Endodermal cell (in vitro differentiated cells): ENCODE data around the gene NTN4. TPM values are rescaled to one million over a fixed set of nuclear protein-coding genes. Genes with fewer than 3 reads are reported as not detected.

Experiments
- DNase-seq: peaks from one replicate; pipeline ENCODE4 v3.0.0-alpha.2; 2017
- H3K27ac ChIP-seq: 2 replicates; pipeline ENCODE4 v1.5.1; 2013; ENCODE audit warnings: mild to moderate bottlenecking, low read depth, low read length, moderate library complexity
- H3K27me3 ChIP-seq: 2 replicates; pipeline ENCODE4 v1.6.1; 2013; ENCODE audit warnings: mild to moderate bottlenecking, low read length, moderate library complexity; ENCODE audit not compliant: insufficient read depth, control insufficient read depth, poor library complexity, severe bottlenecking
- H3K36me3 ChIP-seq: 2 replicates; pipeline ENCODE4 v1.7.0; 2013; ENCODE audit warnings: mild to moderate bottlenecking, low read length, moderate library complexity; ENCODE audit not compliant: control insufficient read depth, insufficient read depth
- H3K4me1 ChIP-seq: one replicate; pipeline ENCODE4 v1.7.0; 2013; ENCODE audit warnings: low read length; ENCODE audit not compliant: control insufficient read depth, insufficient read depth
- H3K4me3 ChIP-seq: 2 replicates; pipeline ENCODE4 v1.5.1; 2013; ENCODE audit warnings: mild to moderate bottlenecking, low read length, moderate library complexity
- H3K9ac ChIP-seq: 2 replicates; pipeline ENCODE4 v1.6.1; 2013; ENCODE audit warnings: mild to moderate bottlenecking, low read length, moderate library complexity; ENCODE audit not compliant: poor library complexity, severe bottlenecking; ENCODE audit errors: extremely low read depth
- H3K9me3 ChIP-seq: 2 replicates; pipeline ENCODE4 v1.6.1; 2013; ENCODE audit warnings: mild to moderate bottlenecking, low read length, moderate library complexity; ENCODE audit not compliant: control insufficient read depth
- H3K27ac Mint-ChIP-seq: 2 replicates; pipeline ENCODE4 v1.8.0; 2020; ENCODE audit warnings: mixed read lengths
- H3K27me3 Mint-ChIP-seq: 2 replicates; pipeline ENCODE4 v1.8.0; 2021; ENCODE audit warnings: mild to moderate bottlenecking, mixed read lengths; ENCODE audit not compliant: insufficient read depth
- H3K36me3 Mint-ChIP-seq: 2 replicates; pipeline ENCODE4 v1.8.0; 2020; ENCODE audit warnings: low read depth, mixed read lengths
- H3K4me1 Mint-ChIP-seq: 2 replicates; pipeline ENCODE4 v1.8.0; 2020; ENCODE audit warnings: mixed read lengths
- H3K4me3 Mint-ChIP-seq: 2 replicates; pipeline ENCODE4 v1.8.0; 2020; ENCODE audit warnings: mild to moderate bottlenecking, moderate library complexity, mixed read lengths
- H3K9me3 Mint-ChIP-seq: 2 replicates; pipeline ENCODE4 v1.8.0; 2020; ENCODE audit warnings: mild to moderate bottlenecking, mixed read lengths
- CTCF ChIP-seq: fragments of 200-600 bp; sonication (generic); conservative IDR thresholded peaks from 2 replicates; pipeline ENCODE4 v1.5.0; 2021; ENCODE audit warnings: antibody characterized with exemption, mild to moderate bottlenecking
- WGBS, 2 experiments: methylation state at CpG; one replicate each; pipeline versions ENCODE4 v1.1.5 to v1.1.7; 2013; ENCODE audit warnings: missing lambda C conversion rate in 2 of 2, mixed read lengths in 1 of 2; ENCODE audit not compliant: insufficient coverage in 1 of 2, insufficient read length in 1 of 2; 5-methylcytosine and 5-hydroxymethylcytosine counted together
- total RNA-seq, 2 donors: library from RNA; stranded (reverse); fragmentation: NEBNext Ultra II Directional in 1 of 2; extraction: Animal tissue kit (Norgen Biotek cat#: 25700) in 1 of 2; gene quantifications; 2 replicates in 1 of 2; 3 replicates in 1 of 2; pipeline ENCODE4 v1.2.1, GENCODE V29; 2021

The NTN4 gene
- total RNA-seq, 2 donors from 2014 or later, result 57.4 to 58.2 TPM

GRCh38 chr12:95726903-95727302 is 63.7 kb downstream of the NTN4 start:
- no peak for TF ChIP-seq CTCF
- Mint-ChIP-seq H3K27ac (no peak overlapping the region), H3K9me3 (peaks cover 25% of the 10 kb centered on the region), H3K4me3 (no peak overlapping the region), H3K27me3 (no peaks in the 10 kb centered on the region), H3K4me1 (peaks cover 9% of the 10 kb centered on the region), H3K36me3 (peaks cover 80% of the 10 kb centered on the region)
- H3K27me3 ChIP-seq, result no peaks in the 10 kb centered on the region
- H3K4me3 ChIP-seq, result no peak overlapping the region
- no peak for DNase-seq
- WGBS, 2 experiments, result 100% methylated on average over 2 of the region's 2 CpGs; no CpG with 5 or more reads in 1 of the 2 experiments
- H3K4me1 ChIP-seq, result no peaks in the 10 kb centered on the region
- H3K9ac ChIP-seq, result no peak overlapping the region
- H3K36me3 ChIP-seq, result peaks cover 89% of the 10 kb centered on the region
- peaks cover 45% of the 10 kb centered on the region for H3K9me3 ChIP-seq
- H3K27ac ChIP-seq, result no peak overlapping the region

- Mint-ChIP-seq H3K4me1 (peaks cover 29% of the 10 kb centered on the region), H3K27ac (no peak overlapping the region), H3K4me3 (no peak overlapping the region), H3K9me3 (peaks cover 25% of the 10 kb centered on the region), H3K36me3 (peaks cover 80% of the 10 kb centered on the region), H3K27me3 (no peaks in the 10 kb centered on the region)
- no peak overlapping the region for H3K9ac ChIP-seq
- no peak overlapping the region for H3K4me3 ChIP-seq
- no peak for TF ChIP-seq CTCF
- no CpG with 5 or more reads among the region's 1 CpG for WGBS, 2 experiments
- H3K36me3 ChIP-seq, result peaks cover 89% of the 10 kb centered on the region
- no peak for DNase-seq
- no peak overlapping the region for H3K27ac ChIP-seq
- H3K9me3 ChIP-seq, result peaks cover 36% of the 10 kb centered on the region
- H3K27me3 ChIP-seq, result no peaks in the 10 kb centered on the region
- H3K4me1 ChIP-seq, result peaks cover 8% of the 10 kb centered on the region
These were observed 65.8 kb downstream of the NTN4 start for GRCh38 chr12:95724767-95725166.

- H3K36me3 Mint-ChIP-seq, result peaks cover 74% of the 10 kb centered on the region
- no peak overlapping the region for H3K4me3 Mint-ChIP-seq
- peaks cover 8% of the 10 kb centered on the region for H3K4me1 ChIP-seq
- no peak overlapping the region for H3K27ac ChIP-seq
- no peak overlapping the region for H3K9ac ChIP-seq
- H3K36me3 ChIP-seq, result peaks cover 90% of the 10 kb centered on the region
- H3K4me1 Mint-ChIP-seq, result peaks cover 34% of the 10 kb centered on the region
- H3K4me3 ChIP-seq, result no peak overlapping the region
- H3K27me3 ChIP-seq, result no peaks in the 10 kb centered on the region
- WGBS, 2 experiments, result 86 to 100% methylated on average over 1 to 4 of the region's 4 CpGs
- no peak overlapping the region for H3K27ac Mint-ChIP-seq
- peaks cover 29% of the 10 kb centered on the region for H3K9me3 ChIP-seq
- no peaks in the 10 kb centered on the region for H3K27me3 Mint-ChIP-seq
- H3K9me3 Mint-ChIP-seq, result peaks cover 25% of the 10 kb centered on the region
- DNase-seq, result no peak
- TF ChIP-seq CTCF, result no peak
These were observed 66.7 kb downstream of the NTN4 start for GRCh38 chr12:95723693-95724384.
